Smooth muscle cell (in vitro differentiated cells): ENCODE data around the gene SH2D7. TPM values are rescaled to one million over a fixed set of nuclear protein-coding genes. Genes with fewer than 3 reads are reported as not detected.

Source experiments
- DNase-seq: peaks from one replicate; lab custom pipeline; 2025; ENCODE audit not compliant: unreplicated experiment; lab: John Stamatoyannopoulos, UW
- H2AFZ ChIP-seq: fragments of 200-600 bp; sonication (generic); 2 replicates; pipeline ENCODE4 v1.6.0; 2016; ENCODE audit warnings: antibody characterized with exemption, low read depth, mild to moderate bottlenecking
- H3F3A ChIP-seq: fragments of 200-600 bp; sonication (generic); 2 replicates; pipeline ENCODE4 v1.6.0; 2017; ENCODE audit warnings: antibody characterized with exemption, low read depth
- H3K27ac ChIP-seq: fragments of 200-600 bp; sonication (generic); 2 replicates; pipeline ENCODE4 v1.5.1; 2016; ENCODE audit warnings: low read depth, mild to moderate bottlenecking
- H3K27me3 ChIP-seq: fragments of 200-600 bp; sonication (generic); 2 replicates; pipeline ENCODE4 v1.6.1; 2016; ENCODE audit warnings: low read depth, mild to moderate bottlenecking
- H3K36me3 ChIP-seq: fragments of 200-600 bp; sonication (generic); 2 replicates; pipeline ENCODE4 v1.5.1; 2016; ENCODE audit warnings: low read depth
- H3K4me1 ChIP-seq: fragments of 200-600 bp; sonication (generic); 2 replicates; pipeline ENCODE4 v1.5.1; 2016; ENCODE audit warnings: low read depth
- H3K4me2 ChIP-seq: fragments of 200-600 bp; sonication (generic); 2 replicates; pipeline ENCODE4 v1.6.0; 2016; ENCODE audit warnings: mild to moderate bottlenecking
- H3K4me3 ChIP-seq: fragments of 200-600 bp; sonication (generic); 2 replicates; pipeline ENCODE4 v1.5.1; 2016; ENCODE audit warnings: mild to moderate bottlenecking
- H3K79me2 ChIP-seq: fragments of 200-600 bp; sonication (generic); 2 replicates; pipeline ENCODE4 v1.6.0; 2016; ENCODE audit warnings: low read depth, mild to moderate bottlenecking
- H3K9ac ChIP-seq: fragments of 200-600 bp; sonication (generic); 2 replicates; pipeline ENCODE4 v1.6.0; 2016; ENCODE audit warnings: low read depth
- H3K9me3 ChIP-seq: fragments of 200-600 bp; sonication (generic); replicated peaks from 2 replicates; pipeline ENCODE4 v1.5.1; 2016; ENCODE audit warnings: low read depth
- H4K20me1 ChIP-seq: fragments of 200-600 bp; sonication (generic); 2 replicates; pipeline ENCODE4 v1.6.0; 2016; ENCODE audit warnings: low read depth
- WGBS: methylation state at CpG from one replicate; pipeline ENCODE4 v1.1.7; 2016; ENCODE audit warnings: low lambda C conversion rate; 5-methylcytosine and 5-hydroxymethylcytosine counted together
- polyA plus RNA-seq: library from polyadenylated mRNA; unstranded; fragments of >200 nt; fragmentation: Nextera tagmentation; extraction: Ambion mirVana; gene quantifications from 2 replicates; pipeline ENCODE4 v1.2.1, GENCODE V29; 2016
- total RNA-seq: library from RNA; depleted of rRNA; stranded (reverse); fragments of >200 nt; gene quantifications from 2 replicates; pipeline ENCODE4 v1.2.3, GENCODE V29; 2014
- TF ChIP-seq, protein P1 (sequence below): fragments of 200-600 bp; sonication (generic); IDR thresholded peaks from 2 replicates; pipeline ENCODE4 v1.5.1; 2017; ENCODE audit warnings: borderline replicate concordance, mild to moderate bottlenecking, antibody characterized with exemption; ENCODE audit not compliant: insufficient read depth, poor library complexity, severe bottlenecking

The SH2D7 gene
- total and polyA plus RNA-seq, 2 experiments from 2014 or later = 0.07 TPM; not detected in 1

DNA sequence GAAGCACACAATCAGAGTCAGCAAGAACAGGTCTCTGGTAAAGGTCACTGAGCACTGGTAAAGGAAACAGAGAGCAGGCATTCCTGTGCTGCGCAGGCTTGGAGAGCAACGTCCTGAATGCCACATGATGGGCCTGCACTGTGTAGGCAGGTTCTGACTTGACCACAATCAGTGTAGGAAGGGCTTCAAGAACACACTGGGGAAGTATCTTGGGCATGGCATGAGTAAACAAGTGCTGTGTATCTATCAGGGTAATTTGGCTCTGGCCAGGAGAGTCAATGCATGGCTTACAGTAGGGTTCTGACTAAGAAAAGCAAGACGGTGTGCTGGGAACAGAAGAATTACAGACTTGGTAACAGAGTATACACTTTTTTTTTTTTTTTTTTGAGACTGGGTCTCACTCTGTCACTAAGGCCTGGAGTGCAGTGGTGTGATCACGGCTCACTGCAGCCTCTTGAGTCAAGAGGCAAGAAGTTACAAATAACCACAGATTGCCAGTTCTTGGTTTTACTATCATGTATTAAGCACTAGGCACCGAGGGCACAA is 45.5 kb upstream of the SH2D7 start:
- Histone ChIP-seq H4K20me1 (peaks cover 77% of the 10 kb centered on the region), H3K4me3 (no peak overlapping the region), H3K4me2 (peak overlapping the region; percentile 39), H3K36me3 (peaks cover 3% of the 10 kb centered on the region), H3F3A (peaks cover 10% of the 10 kb centered on the region), H3K79me2 (peaks cover 4% of the 10 kb centered on the region), H3K4me1 (peaks cover 26% of the 10 kb centered on the region), H3K27me3 (no peaks in the 10 kb centered on the region), H3K27ac (peak overlapping the region; percentile 62), H3K9ac (no peak overlapping the region), H3K9me3 (no peaks in the 10 kb centered on the region), H2AFZ (no peak overlapping the region)
- TF ChIP-seq, protein P1, sequence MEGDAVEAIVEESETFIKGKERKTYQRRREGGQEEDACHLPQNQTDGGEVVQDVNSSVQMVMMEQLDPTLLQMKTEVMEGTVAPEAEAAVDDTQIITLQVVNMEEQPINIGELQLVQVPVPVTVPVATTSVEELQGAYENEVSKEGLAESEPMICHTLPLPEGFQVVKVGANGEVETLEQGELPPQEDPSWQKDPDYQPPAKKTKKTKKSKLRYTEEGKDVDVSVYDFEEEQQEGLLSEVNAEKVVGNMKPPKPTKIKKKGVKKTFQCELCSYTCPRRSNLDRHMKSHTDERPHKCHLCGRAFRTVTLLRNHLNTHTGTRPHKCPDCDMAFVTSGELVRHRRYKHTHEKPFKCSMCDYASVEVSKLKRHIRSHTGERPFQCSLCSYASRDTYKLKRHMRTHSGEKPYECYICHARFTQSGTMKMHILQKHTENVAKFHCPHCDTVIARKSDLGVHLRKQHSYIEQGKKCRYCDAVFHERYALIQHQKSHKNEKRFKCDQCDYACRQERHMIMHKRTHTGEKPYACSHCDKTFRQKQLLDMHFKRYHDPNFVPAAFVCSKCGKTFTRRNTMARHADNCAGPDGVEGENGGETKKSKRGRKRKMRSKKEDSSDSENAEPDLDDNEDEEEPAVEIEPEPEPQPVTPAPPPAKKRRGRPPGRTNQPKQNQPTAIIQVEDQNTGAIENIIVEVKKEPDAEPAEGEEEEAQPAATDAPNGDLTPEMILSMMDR = no peak
- no peak for DNase-seq
- 43% methylated on average over 5 of the region's 5 CpGs for WGBS

DNA sequence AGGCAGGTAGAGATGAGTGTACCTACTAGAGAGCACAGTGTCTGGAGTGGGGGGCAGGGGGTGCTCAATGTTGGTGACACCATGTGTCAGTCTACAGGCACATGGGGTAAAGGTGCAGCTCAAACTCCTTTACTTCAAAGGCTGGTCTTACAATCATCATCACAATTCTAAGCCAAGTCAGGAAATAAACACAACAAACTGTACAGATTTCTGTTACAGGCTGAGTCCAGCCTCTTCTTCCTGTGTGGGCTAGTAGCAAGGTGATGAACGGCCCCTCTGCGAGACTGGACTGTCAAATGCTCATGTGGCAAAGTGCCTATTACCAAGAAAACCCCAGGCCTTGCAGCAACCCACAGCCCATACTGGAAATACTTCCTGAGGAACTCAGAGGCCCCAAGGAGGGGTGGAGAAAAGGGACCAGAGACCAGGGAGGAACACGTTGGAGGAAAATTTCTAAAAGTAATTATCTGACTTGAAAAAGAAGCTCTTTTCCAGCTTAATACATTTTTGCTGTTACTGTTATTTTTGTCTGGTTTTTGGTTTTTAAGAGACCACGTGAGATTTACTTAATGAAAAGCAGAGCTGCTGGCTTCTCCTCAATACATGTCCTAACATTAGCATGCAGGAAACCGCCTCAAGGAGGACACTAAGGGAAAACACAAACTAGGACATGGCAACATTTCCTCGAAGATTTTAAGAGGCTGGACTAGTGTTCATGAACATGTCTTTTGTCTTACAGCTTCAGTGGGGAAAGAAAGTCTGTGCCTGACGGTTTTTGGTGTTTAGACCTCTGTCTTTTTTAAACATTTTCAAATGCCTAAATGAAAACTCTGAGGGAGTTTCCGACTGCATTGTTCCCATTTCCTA is 44.4 kb upstream of the SH2D7 start:
- WGBS = 28% methylated on average over 8 of the region's 8 CpGs
- peaks cover 3% of the 10 kb centered on the region for H3K36me3 ChIP-seq
- H3K4me2 ChIP-seq = peak overlapping the region; percentile 64
- DNase-seq = no peak
- peaks cover 4% of the 10 kb centered on the region for H3K79me2 ChIP-seq
- TF ChIP-seq, protein P1 = no peak
- peaks cover 26% of the 10 kb centered on the region for H3K4me1 ChIP-seq
- peak overlapping the region; percentile 62 for H3K27ac ChIP-seq
- H3K4me3 ChIP-seq = no peak overlapping the region
- H4K20me1 ChIP-seq = peaks cover 78% of the 10 kb centered on the region
- H3K9ac ChIP-seq = no peak overlapping the region
- H2AFZ ChIP-seq = no peak overlapping the region
- peaks cover 10% of the 10 kb centered on the region for H3F3A ChIP-seq
- no peaks in the 10 kb centered on the region for H3K27me3 ChIP-seq
- H3K9me3 ChIP-seq = no peaks in the 10 kb centered on the region

DNA sequence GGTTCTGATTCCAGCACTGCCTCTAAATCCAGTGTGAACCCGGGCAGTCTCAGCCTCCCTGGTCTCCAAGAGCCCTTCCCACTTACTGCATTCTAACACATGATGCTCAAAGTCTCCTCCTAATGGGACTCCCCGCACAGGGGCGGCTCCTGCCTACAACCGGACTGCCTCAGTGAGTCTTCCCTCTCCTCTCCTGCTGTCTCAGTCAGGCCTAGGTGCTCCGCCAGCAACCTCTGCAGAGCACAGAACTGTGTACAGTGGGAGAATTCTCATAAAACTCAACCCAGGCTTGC is 43.8 kb upstream of the SH2D7 start:
- WGBS = 88% methylated on average over 5 of the region's 5 CpGs
- H3K4me3 ChIP-seq = no peak overlapping the region
- peaks cover 10% of the 10 kb centered on the region for H3F3A ChIP-seq
- H2AFZ ChIP-seq = no peak overlapping the region
- no peaks in the 10 kb centered on the region for H3K27me3 ChIP-seq
- peaks cover 26% of the 10 kb centered on the region for H3K4me1 ChIP-seq
- peak overlapping the region; percentile 64 for H3K4me2 ChIP-seq
- H3K9ac ChIP-seq = no peak overlapping the region
- peaks cover 4% of the 10 kb centered on the region for H3K79me2 ChIP-seq
- H4K20me1 ChIP-seq = peaks cover 79% of the 10 kb centered on the region
- H3K36me3 ChIP-seq = peaks cover 3% of the 10 kb centered on the region
- peak overlapping the region; percentile 62 for H3K27ac ChIP-seq
- TF ChIP-seq, protein P1 = no peak
- no peak for DNase-seq
- no peaks in the 10 kb centered on the region for H3K9me3 ChIP-seq
